Activated CD4-positive, alpha-beta T cell treated with anti-CD3 and anti-CD28 coated beads for 36 hours (primary cell): Measurements from ENCODE around the gene PPOX. TPM values are rescaled to one million over a fixed set of nuclear protein-coding genes. Genes with fewer than 3 reads are reported as not detected.
A peak's percentile ranks its signal among the peaks of the same experiment; 100 is the strongest.

Experiments used
- ATAC-seq: fragments of 200-7000 bp; cut with Tn5 transposase; one replicate; pipeline ENCODE4 v1.10.0; 2021; ENCODE audit warnings: mild to moderate bottlenecking, moderate library complexity
- CTCF ChIA-PET: fragments of 350-600 bp; sonication (Branson Sonifier 250); formaldehyde crosslinking; loops from one replicate; lab custom pipeline; 2021; ENCODE audit warnings: antibody characterized with exemption; lab: Charles Lee
- POLR2A ChIA-PET: fragments of 350-600 bp; sonication (Branson Sonifier 250); formaldehyde crosslinking; loops from one replicate; lab custom pipeline; 2021; ENCODE audit warnings: antibody characterized with exemption, inconsistent platforms; lab: Charles Lee
- DNase-seq: peaks from one replicate; pipeline ENCODE4 v3.0.0-alpha.2; 2020
- H3K27ac Mint-ChIP-seq: one replicate; pipeline ENCODE4 v1.8.0; 2021; ENCODE audit warnings: mixed read lengths
- H3K27me3 Mint-ChIP-seq: one replicate; pipeline ENCODE4 v1.8.0; 2021; ENCODE audit warnings: mixed read lengths
- H3K36me3 Mint-ChIP-seq: one replicate; pipeline ENCODE4 v1.8.0; 2021; ENCODE audit warnings: low read depth, mixed read lengths
- H3K4me1 Mint-ChIP-seq: one replicate; pipeline ENCODE4 v1.8.0; 2021; ENCODE audit warnings: mixed read lengths
- H3K4me3 Mint-ChIP-seq: one replicate; pipeline ENCODE4 v1.8.0; 2021; ENCODE audit warnings: mild to moderate bottlenecking, moderate library complexity, mixed read lengths
- H3K9me3 Mint-ChIP-seq: one replicate; pipeline ENCODE4 v1.8.0; 2021; ENCODE audit warnings: low read depth, mixed read lengths
- intact Hi-C, 2 experiments: fragments of 100-400 bp; cut with DNase I in 1 of 2; cut with micrococcal nuclease in 1 of 2; formaldehyde crosslinking; loops; one replicate each; pipeline versions ENCODE4 v1.14.2 to v1.15.1; 2022 to 2024; cut with DNase I, micrococcal nuclease
- total RNA-seq, 2 experiments: library from RNA; stranded (reverse); gene quantifications; one replicate each; pipeline ENCODE4 v1.2.3, GENCODE V29; 2021

The PPOX gene
- total RNA-seq, 2 experiments from 2014 or later: 21.5 to 28.8 TPM

DNA sequence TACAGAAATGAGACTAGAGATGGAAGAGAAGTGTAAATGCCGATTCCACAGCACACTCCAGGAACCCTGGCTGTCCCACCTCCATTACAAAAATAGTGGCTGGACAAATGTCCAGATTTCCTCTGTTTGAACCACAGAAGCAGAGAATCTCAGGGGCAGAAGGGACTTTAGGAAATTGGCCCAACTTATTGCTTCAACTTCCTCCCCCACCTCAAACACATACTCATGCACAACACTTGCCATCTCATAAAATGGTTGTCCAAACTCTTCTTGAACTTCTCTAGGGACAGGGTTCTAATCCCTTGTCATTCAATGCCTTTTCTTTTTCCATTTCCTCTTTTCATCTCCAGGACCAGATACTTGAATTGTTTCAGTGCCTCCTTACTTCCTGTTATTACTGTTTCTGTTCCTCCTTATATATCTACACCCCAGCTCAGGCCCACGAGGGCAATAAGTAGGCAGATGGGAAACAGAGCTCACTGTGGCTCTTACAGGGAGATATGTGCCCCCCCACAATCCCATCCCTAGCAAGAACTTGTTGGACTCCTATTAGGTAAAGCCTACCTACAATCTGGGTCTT, 19.6 kb downstream of the PPOX start:
- Mint-ChIP-seq H3K27ac (peak overlapping the region; percentile 90), H3K9me3 (no peaks in the 10 kb centered on the region), H3K4me3 (peak overlapping the region; percentile 50), H3K4me1 (peaks cover 73% of the 10 kb centered on the region), H3K36me3 (no peaks in the 10 kb centered on the region), H3K27me3 (no peaks in the 10 kb centered on the region)
- POLR2A ChIA-PET: interaction anchor here (0.6 to 1.0 kb wide), 6 partner anchors 15 to 203 kb away, joined by 3 to 10 read pairs (median 3); partner anchors contain the start of genes PPOX and TOMM40L
- ATAC-seq: no peak
- intact Hi-C loops: loop anchor here (1.0 to 2.0 kb wide), 2 partner anchors 16 to 17 kb away; partner anchors contain the start of gene NDUFS2 (in 2 of the 2)
- DNase-seq: no peak
- CTCF ChIA-PET: interaction anchor here (0.7 to 1.6 kb wide), 8 partner anchors 16 to 197 kb away, joined by 3 to 7 read pairs (median 4); partner anchors contain the start of genes NDUFS2 and PPOX

DNA sequence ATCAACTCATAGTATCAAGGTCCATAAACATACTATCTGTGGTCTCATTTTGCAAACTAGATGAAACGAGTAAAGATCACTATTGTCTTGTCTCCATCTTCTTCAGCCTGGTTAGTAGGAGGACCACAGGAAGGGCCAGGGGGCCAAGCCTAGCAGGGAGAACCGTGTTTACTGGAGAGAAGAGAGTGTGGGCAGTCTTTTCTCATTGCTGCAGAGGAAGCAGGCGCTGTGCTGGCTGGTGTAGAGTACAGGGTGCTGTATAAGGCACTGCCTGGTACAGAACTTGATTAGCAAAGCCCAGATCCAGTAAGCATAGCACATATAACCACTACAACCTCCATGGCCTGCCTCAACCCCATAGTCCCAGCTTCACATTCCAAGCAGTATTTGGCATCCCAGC, 21.1 kb downstream of the PPOX start:
- Mint-ChIP-seq H3K27ac (peak overlapping the region; percentile 90), H3K4me1 (peaks cover 61% of the 10 kb centered on the region), H3K9me3 (no peaks in the 10 kb centered on the region), H3K4me3 (no peak overlapping the region), H3K27me3 (no peaks in the 10 kb centered on the region), H3K36me3 (no peaks in the 10 kb centered on the region)
- intact Hi-C loops: no loop called here
- DNase-seq (no peak), ATAC-seq (no peak)
- CTCF ChIA-PET: no interaction called here
- POLR2A ChIA-PET: no interaction called here

DNA sequence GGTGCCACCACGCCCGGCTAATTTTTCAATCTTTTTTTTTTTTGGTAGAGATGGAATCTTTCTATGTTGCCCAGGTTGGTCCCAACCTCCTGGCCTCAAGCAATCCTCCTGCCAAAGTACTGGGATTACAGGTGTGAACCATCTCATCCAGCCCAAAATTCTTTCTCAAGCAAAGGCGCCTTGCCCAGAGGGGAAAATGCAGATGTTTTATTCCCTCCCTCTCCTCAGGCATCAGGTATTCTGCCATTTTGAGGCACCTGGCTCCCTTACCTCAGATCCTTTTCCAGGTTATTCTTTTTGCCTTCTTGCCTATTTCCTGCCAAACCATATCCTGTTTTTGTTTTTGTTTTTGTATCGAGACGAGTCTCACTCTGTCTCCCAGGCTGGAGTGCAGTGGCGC, 22.2 kb downstream of the PPOX start:
- Mint-ChIP-seq H3K4me3 (no peak overlapping the region), H3K27ac (peak overlapping the region; percentile 78), H3K27me3 (no peaks in the 10 kb centered on the region), H3K36me3 (no peaks in the 10 kb centered on the region), H3K9me3 (no peaks in the 10 kb centered on the region), H3K4me1 (peaks cover 56% of the 10 kb centered on the region)
- intact Hi-C loops: no loop called here
- CTCF ChIA-PET: interaction anchor here (0.6 to 1.2 kb wide), 3 partner anchors 21 to 194 kb away, joined by 3 read pairs; partner anchors contain the start of gene PPOX
- no peak for DNase-seq
- POLR2A ChIA-PET: no interaction called here
- ATAC-seq: no peak

DNA sequence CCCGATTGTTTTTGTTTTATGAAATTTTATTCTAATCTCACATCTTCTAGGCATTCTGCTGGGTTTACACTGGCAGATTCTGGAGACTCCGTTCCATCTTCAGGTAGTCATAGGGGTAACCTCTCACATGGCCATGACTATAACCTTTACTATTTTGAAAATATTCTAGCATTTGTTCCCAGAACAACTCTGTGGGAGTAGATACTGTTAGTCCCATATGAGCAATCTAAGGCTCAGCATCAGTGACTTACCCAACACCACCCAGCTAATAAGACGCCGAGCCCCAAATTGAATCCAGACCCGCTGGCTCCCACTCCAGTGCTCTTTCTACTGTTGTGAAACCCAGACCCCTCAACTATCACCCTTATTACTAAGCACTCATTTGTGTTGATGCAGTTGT, 22.8 kb downstream of the PPOX start:
- Mint-ChIP-seq H3K36me3 (no peaks in the 10 kb centered on the region), H3K27ac (no peak overlapping the region), H3K9me3 (no peaks in the 10 kb centered on the region), H3K27me3 (no peaks in the 10 kb centered on the region), H3K4me3 (no peak overlapping the region), H3K4me1 (peaks cover 51% of the 10 kb centered on the region)
- ChIA-PET CTCF (interaction anchor here (1.0 to 1.2 kb wide), 2 partner anchors 22 to 193 kb away, joined by 3 read pairs; no protein-coding TSS in a partner anchor), POLR2A (no interaction called here)
- no peak for ATAC-seq
- DNase-seq: no peak
- intact Hi-C loops: no loop called here

DNA sequence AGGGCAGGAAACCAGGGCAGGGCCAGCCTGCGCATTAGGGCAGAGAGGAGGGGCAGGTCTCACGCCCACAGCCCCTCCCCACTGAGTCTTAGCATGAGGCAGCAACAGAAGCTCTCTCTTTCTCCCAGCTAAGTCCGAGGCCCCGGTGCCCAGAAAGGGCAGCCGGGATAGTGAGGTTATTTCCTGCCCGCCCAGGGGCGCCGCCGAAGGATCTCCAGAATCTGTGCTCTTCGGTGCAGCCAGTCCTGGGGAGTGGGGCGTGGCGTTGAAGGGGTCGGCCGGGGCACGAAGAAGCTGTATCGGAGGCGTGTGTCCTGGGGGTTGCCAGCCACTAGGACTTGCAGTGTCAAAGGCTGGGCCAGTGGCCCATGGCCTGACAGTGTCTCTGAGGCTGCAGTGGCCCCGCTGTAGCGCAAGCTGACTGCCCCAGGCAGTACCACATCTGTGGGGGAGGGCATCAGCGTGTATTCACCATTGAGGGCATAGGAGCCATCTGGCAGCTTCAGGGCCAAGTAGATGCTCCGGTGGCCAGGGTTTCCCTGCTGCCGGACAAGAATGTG, 24.8 kb downstream of the PPOX start:
- ChIA-PET POLR2A (interaction anchor here (0.6 kb wide), 1 partner anchor 200 kb away, joined by 3 read pairs; no protein-coding TSS in a partner anchor), CTCF (interaction anchor here (0.7 to 5.0 kb wide), 13 partner anchors 9 to 191 kb away, joined by 3 to 35 read pairs (median 5); partner anchors contain the start of genes DEDD, NDUFS2, PPOX and TOMM40L)
- no peak for ATAC-seq
- Mint-ChIP-seq H3K27ac (no peak overlapping the region), H3K9me3 (no peaks in the 10 kb centered on the region), H3K36me3 (no peaks in the 10 kb centered on the region), H3K4me3 (no peak overlapping the region), H3K4me1 (peaks cover 39% of the 10 kb centered on the region), H3K27me3 (no peaks in the 10 kb centered on the region)
- intact Hi-C loops: no loop called here
- no peak for DNase-seq

DNA sequence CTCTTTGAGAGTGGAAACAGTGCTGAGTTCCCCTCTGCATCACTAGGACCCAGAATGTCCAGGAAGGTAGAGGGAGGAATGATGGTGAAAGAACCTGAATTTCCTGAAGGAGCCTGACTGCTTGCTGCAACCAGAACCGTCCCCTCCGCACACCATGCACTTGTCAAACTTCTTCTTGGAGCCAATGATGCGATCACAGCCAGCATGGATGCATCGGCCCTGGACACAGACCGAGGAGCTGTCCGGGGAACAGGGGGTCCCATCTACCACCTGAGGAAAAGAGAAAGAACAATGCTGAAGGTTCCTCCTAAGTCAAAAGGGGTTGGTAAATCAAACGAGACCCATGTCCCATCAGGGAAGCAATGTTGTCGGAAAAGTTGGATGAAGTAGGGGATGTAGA, 25.7 kb downstream of the PPOX start:
- H3K27me3 Mint-ChIP-seq: no peaks in the 10 kb centered on the region
- H3K36me3 Mint-ChIP-seq: no peaks in the 10 kb centered on the region
- H3K4me1 Mint-ChIP-seq: peaks cover 30% of the 10 kb centered on the region
- no peak for DNase-seq
- H3K27ac Mint-ChIP-seq: no peak overlapping the region
- CTCF ChIA-PET: interaction anchor here (0.6 to 5.0 kb wide), 19 partner anchors 10 to 246 kb away, joined by 3 to 35 read pairs (median 5); partner anchors contain the start of genes DEDD, NDUFS2, PPOX and TOMM40L
- intact Hi-C loops: loop anchor here (1.0 kb wide), 3 partner anchors 33 to 190 kb away; no protein-coding TSS in a partner anchor
- no peak for ATAC-seq
- POLR2A ChIA-PET: interaction anchor here (0.6 kb wide), 2 partner anchors 69 to 199 kb away, joined by 3 read pairs; no protein-coding TSS in a partner anchor
- H3K9me3 Mint-ChIP-seq: no peaks in the 10 kb centered on the region
- H3K4me3 Mint-ChIP-seq: no peak overlapping the region

DNA sequence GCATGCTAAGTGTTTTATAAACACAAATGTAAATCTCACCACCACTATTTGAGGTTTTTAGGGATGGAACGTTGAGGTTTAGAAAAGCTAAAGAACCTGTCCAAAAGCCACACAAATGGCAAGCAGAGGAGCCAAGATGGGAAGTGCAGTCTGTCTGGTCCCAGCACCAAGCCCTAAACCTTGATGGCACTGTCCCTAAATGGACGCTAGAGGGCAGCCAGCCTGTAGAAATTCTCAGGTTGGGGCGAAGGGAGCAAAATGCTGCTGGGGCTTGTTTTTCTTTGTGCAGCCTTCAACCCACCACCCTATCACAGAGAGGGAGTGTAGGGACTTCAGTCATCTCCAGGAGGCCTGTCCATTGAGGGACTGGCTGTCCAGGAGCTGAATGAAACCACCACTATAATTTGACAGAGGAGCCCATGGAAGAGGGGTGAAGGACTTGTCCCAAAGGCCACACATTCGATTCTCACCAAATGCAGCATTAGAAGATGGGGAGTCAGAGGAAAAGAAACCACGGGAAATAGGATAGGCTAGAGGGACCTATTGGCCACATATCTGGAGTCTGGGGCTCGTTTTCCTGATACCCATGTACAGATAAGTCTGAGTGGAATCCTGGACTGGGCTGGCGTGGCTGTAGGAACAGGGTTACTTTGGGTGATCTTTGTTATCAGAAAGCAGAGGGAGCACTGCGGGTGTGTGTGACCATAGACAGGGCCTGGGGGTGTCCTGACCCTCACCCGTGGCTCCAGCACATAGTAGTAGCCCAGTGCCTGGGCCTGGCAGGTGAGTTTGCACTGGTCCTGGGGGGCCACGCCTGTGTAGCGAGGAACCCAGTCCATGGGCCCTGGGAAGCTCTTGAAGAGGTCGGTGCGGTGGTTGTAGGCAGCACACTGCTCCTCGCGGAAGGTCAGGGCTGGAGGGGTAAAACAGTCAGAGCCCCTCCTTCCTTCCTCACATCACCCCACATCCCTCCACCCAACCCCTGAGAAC, 26.5 kb downstream of the PPOX start:
- Mint-ChIP-seq H3K4me3 (no peak overlapping the region), H3K36me3 (no peaks in the 10 kb centered on the region), H3K27ac (peak overlapping the region; percentile 74), H3K9me3 (no peaks in the 10 kb centered on the region), H3K4me1 (peaks cover 22% of the 10 kb centered on the region), H3K27me3 (no peaks in the 10 kb centered on the region)
- DNase-seq (peak; percentile 81), ATAC-seq (peak; percentile 96)
- intact Hi-C loops: loop anchor here (1.0 kb wide), 3 partner anchors 33 to 190 kb away; no protein-coding TSS in a partner anchor
- ChIA-PET CTCF (interaction anchor here (0.6 to 5.0 kb wide), 19 partner anchors 9 to 246 kb away, joined by 3 to 35 read pairs (median 5); partner anchors contain the start of genes NDUFS2, PPOX and TOMM40L), POLR2A (interaction anchor here (1.3 kb wide), 1 partner anchor 10 kb away, joined by 4 read pairs; no protein-coding TSS in a partner anchor)

DNA sequence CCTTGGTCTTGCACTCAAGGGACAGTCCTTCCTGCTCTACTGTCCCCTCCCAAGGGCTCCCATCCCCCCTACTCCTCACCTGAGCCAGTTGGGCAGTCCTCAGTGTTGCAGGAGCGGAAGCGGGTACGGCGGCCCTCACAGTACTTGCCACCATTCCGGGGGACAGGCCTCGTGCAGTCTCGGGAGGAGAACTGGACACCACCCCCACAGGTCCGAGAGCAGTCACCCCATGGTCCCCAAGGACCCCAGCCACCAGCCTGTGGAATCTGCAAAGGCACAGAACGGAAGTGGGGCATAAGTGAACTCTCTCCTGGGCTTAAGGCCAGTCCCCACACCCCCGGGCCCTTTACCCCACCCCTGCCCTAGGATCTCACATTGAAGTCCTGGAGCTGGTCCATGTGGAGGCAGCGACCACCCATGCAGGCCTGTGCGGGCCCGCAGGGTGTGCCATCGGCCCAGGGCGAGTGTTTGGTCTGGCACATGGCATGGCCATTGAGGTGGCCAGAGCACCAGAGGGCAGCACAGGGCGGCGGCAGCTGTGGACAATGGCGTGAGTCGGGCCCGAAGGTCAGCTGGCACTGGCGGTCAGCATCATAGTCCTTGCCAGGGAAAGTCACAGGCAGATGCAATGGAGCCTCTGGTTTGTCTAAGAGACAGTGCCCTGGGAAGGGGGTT, 27.5 kb downstream of the PPOX start:
- intact Hi-C loops: no loop called here
- DNase-seq (no peak), ATAC-seq (no peak)
- POLR2A ChIA-PET: interaction anchor here (1.3 kb wide), 1 partner anchor 9 kb away, joined by 4 read pairs; no protein-coding TSS in a partner anchor
- no peaks in the 10 kb centered on the region for H3K36me3 Mint-ChIP-seq
- no peak overlapping the region for H3K4me3 Mint-ChIP-seq
- no peak overlapping the region for H3K27ac Mint-ChIP-seq
- no peaks in the 10 kb centered on the region for H3K9me3 Mint-ChIP-seq
- no peaks in the 10 kb centered on the region for H3K27me3 Mint-ChIP-seq
- CTCF ChIA-PET: interaction anchor here (1.2 to 5.0 kb wide), 7 partner anchors 9 to 189 kb away, joined by 3 to 35 read pairs (median 11); partner anchors contain the start of genes NDUFS2 and TOMM40L
- H3K4me1 Mint-ChIP-seq: peaks cover 18% of the 10 kb centered on the region

DNA sequence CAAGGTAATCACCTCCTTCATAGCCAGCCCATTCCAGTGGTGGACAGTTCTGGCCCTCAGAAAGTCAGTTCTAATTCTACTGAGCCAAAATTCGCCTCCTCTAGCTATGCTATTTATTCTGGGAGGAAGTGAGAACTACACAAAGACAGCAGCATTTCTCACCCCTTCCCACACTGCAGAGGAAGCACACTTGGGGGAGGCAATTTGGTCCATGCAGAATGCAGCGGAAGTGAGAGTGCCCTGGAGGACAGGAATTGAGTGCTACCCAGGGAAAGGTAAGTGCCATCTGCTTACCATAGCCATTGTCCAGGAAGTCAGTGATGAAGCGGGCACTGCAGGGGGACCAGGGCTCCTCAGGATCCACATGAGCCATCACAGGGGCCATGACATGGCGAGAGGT, 28.9 kb downstream of the PPOX start:
- CTCF ChIA-PET: interaction anchor here (0.6 to 3.0 kb wide), 2 partner anchors 13 to 41 kb away, joined by 3 to 11 read pairs; no protein-coding TSS in a partner anchor
- POLR2A ChIA-PET: no interaction called here

DNA sequence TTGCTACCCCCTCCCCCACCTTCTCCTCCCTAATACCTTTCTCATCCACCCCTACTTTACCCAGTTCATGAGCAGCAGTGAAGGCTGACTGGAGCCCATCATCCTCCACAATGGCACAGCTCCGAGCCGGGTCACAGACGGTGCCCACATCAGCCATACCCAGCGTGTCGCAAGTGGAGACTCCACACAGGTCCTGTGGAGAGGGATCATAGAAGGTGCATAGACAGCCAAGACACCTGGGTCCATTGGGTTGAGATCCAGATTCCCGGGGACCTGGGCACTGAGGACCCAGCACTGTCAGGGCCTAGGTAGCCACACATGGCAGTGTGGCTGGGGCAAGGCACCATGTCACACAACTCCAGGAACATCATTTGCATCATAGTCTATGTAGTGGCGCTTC, 29.9 kb downstream of the PPOX start:
- intact Hi-C loops: no loop called here
- ChIA-PET CTCF (interaction anchor here (3.0 kb wide), 1 partner anchor 14 kb away, joined by 11 read pairs; no protein-coding TSS in a partner anchor), POLR2A (no interaction called here)
- ATAC-seq (no peak), DNase-seq (no peak)
- Mint-ChIP-seq H3K9me3 (no peaks in the 10 kb centered on the region), H3K36me3 (no peaks in the 10 kb centered on the region), H3K27ac (no peak overlapping the region), H3K4me1 (peaks cover 29% of the 10 kb centered on the region), H3K4me3 (no peak overlapping the region), H3K27me3 (no peaks in the 10 kb centered on the region)

More for the DNA sequence above, 28.9 kb downstream of the PPOX start:
- peaks cover 19% of the 10 kb centered on the region for H3K4me1 Mint-ChIP-seq
- intact Hi-C loops: no loop called here
- no peaks in the 10 kb centered on the region for H3K36me3 Mint-ChIP-seq
- no peaks in the 10 kb centered on the region for H3K27me3 Mint-ChIP-seq
- no peak overlapping the region for H3K4me3 Mint-ChIP-seq
- H3K9me3 Mint-ChIP-seq: no peaks in the 10 kb centered on the region
- ATAC-seq (no peak), DNase-seq (no peak)
- no peak overlapping the region for H3K27ac Mint-ChIP-seq
